Measurements from ENCODE around the gene CRYL1.

The CRYL1 gene

DNA sequence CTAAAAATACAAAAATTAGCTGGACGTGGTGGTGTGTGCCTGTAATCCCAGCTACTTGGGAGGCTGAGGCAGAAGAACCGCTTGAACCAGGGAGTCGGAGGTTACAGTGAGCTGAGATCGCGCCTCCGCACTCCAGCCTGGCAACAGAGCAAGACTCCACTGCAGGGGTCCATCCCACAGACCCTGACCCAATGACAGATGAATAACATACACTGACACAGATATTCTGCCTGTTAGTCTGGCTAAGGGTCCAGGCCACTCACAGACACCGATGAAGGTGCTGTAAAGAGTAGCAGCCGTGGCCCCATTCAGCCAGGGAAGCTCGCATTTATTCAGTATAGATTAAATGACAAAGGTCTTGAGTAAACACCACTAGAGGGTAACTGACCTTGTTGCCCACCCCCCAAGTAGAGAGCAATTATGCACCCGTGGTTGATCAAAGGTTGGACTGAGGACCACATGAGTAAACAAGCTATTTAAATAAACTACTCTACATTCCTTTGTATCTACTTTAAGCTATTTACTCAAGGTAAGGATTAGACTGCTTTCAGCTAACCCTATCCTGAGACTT is 8.5 kb upstream of the CRYL1 start:
- TF ChIP-seq REST (IDR thresholded peaks at IDR 0.05; ENCODE audit: low read depth) (no peak), CEBPB (IDR thresholded peaks at IDR 0.05) (no peak), YY1 (IDR thresholded peaks at IDR 0.05; ENCODE audit: low read depth) (no peak), TCF12 (IDR thresholded peaks at IDR 0.05; ENCODE audit: low read depth) (no peak), EGR1 (IDR thresholded peaks at IDR 0.05) (no peak), EP300 (IDR thresholded peaks at IDR 0.05; ENCODE audit: borderline replicate concordance) (no peak), TAF1 (IDR thresholded peaks at IDR 0.05; ENCODE audit: low read depth) (no peak), NFIC (IDR thresholded peaks at IDR 0.05) (no peak), CREB1 (IDR thresholded peaks at IDR 0.05; ENCODE audit: low read depth) (no peak), ZBTB7A (IDR thresholded peaks at IDR 0.05; ENCODE audit: low read depth) (no peak), RAD21 (IDR thresholded peaks at IDR 0.05; ENCODE audit: low read depth) (no peak), TEAD4 (IDR thresholded peaks at IDR 0.05) (no peak), FOXM1 (IDR thresholded peaks at IDR 0.05; ENCODE audit: borderline replicate concordance, low read depth) (no peak), USF1 (IDR thresholded peaks at IDR 0.05) (no peak)
- TF ChIP-seq, protein P1, sequence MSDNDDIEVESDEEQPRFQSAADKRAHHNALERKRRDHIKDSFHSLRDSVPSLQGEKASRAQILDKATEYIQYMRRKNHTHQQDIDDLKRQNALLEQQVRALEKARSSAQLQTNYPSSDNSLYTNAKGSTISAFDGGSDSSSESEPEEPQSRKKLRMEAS (IDR thresholded peaks at IDR 0.05) = no peak

- TF ChIP-seq FOXM1 (IDR thresholded peaks at IDR 0.05; ENCODE audit: borderline replicate concordance, low read depth) = no peak
- TF ChIP-seq USF1 (IDR thresholded peaks at IDR 0.05) = no peak
- TF ChIP-seq REST (IDR thresholded peaks at IDR 0.05; ENCODE audit: low read depth) = no peak
- no peak for TF ChIP-seq NFIC (IDR thresholded peaks at IDR 0.05)
- no peak for TF ChIP-seq TEAD4 (IDR thresholded peaks at IDR 0.05)
- no peak for TF ChIP-seq TAF1 (IDR thresholded peaks at IDR 0.05; ENCODE audit: low read depth)
- no peak for TF ChIP-seq CEBPB (IDR thresholded peaks at IDR 0.05)
- no peak for TF ChIP-seq EP300 (IDR thresholded peaks at IDR 0.05; ENCODE audit: borderline replicate concordance)
- TF ChIP-seq YY1 (IDR thresholded peaks at IDR 0.05; ENCODE audit: low read depth) = no peak
- no peak for TF ChIP-seq CREB1 (IDR thresholded peaks at IDR 0.05; ENCODE audit: low read depth)
- TF ChIP-seq ZBTB7A (IDR thresholded peaks at IDR 0.05; ENCODE audit: low read depth) = no peak
- no peak for TF ChIP-seq RAD21 (IDR thresholded peaks at IDR 0.05; ENCODE audit: low read depth)
- no peak for TF ChIP-seq TCF12 (IDR thresholded peaks at IDR 0.05; ENCODE audit: low read depth)
- no peak for TF ChIP-seq EGR1 (IDR thresholded peaks at IDR 0.05)
These were observed 2.8 kb upstream of the CRYL1 start for GRCh38 chr13:20528452-20528851.

DNA sequence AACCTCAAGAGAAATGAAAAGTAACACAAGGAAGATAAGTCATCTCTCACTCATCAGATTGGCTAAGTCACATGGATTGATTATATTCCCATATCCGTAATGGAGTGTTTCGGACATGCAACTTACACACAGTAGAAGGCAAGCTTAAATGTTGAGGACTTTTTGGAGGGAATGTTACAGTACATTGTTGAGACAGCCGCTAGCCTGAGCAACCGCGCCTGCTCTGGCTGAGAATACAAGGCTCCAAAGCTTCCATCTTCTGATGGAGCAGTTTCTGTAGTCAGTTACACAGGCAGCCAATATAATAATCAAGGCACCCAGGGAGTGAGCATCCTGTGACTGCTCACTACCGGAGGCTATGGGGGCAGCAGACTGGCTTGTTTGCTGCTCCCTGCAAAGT is 1.0 kb upstream of the CRYL1 start:
- TF ChIP-seq RAD21 (IDR thresholded peaks at IDR 0.05; ENCODE audit: low read depth) (no peak), TAF1 (IDR thresholded peaks at IDR 0.05; ENCODE audit: low read depth) (no peak), ZBTB7A (IDR thresholded peaks at IDR 0.05; ENCODE audit: low read depth) (no peak), REST (IDR thresholded peaks at IDR 0.05; ENCODE audit: low read depth) (no peak), CEBPB (IDR thresholded peaks at IDR 0.05) (no peak), EGR1 (IDR thresholded peaks at IDR 0.05) (no peak), YY1 (IDR thresholded peaks at IDR 0.05; ENCODE audit: low read depth) (no peak), USF1 (IDR thresholded peaks at IDR 0.05) (no peak), NFIC (IDR thresholded peaks at IDR 0.05) (no peak)

DNA sequence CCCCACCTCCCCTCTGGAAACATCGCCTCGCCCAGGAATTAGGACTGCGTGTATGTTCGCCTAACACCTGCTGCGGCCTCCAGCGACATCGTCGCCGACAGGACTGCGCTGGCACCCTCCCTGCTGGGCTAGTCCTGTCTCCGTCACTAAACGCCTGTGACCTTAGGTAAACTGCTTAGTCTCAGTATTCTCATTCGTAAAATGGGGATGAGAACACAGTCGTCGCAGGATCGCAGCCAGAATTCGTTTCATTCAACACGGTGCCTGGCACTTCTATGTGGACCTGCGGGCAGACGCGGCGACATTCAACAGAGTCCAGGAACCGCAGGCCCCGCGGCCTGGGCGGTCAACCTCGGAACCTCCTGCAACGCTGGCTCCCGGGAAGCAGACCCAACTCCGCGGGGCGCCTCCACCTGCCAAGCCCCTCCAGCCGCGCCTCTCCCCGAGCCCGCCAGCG is 485 bp downstream of the CRYL1 start:
- TF ChIP-seq, protein P1 (IDR thresholded peaks at IDR 0.05) = no peak
- TF ChIP-seq YY1 (IDR thresholded peaks at IDR 0.05; ENCODE audit: low read depth) = no peak
- no peak for TF ChIP-seq FOXM1 (IDR thresholded peaks at IDR 0.05; ENCODE audit: borderline replicate concordance, low read depth)
- no peak for TF ChIP-seq NFIC (IDR thresholded peaks at IDR 0.05)
- no peak for TF ChIP-seq RAD21 (IDR thresholded peaks at IDR 0.05; ENCODE audit: low read depth)
- no peak for TF ChIP-seq TCF12 (IDR thresholded peaks at IDR 0.05; ENCODE audit: low read depth)
- no peak for TF ChIP-seq CREB1 (IDR thresholded peaks at IDR 0.05; ENCODE audit: low read depth)
- TF ChIP-seq EGR1 (IDR thresholded peaks at IDR 0.05) = no peak
- no peak for TF ChIP-seq ZBTB7A (IDR thresholded peaks at IDR 0.05; ENCODE audit: low read depth)
- no peak for TF ChIP-seq TEAD4 (IDR thresholded peaks at IDR 0.05)
- no peak for TF ChIP-seq REST (IDR thresholded peaks at IDR 0.05; ENCODE audit: low read depth)
- TF ChIP-seq USF1 (IDR thresholded peaks at IDR 0.05) = no peak
- TF ChIP-seq TAF1 (IDR thresholded peaks at IDR 0.05; ENCODE audit: low read depth) = no peak; the same call in 1 of the 2 replicates
- no peak for TF ChIP-seq CEBPB (IDR thresholded peaks at IDR 0.05)
